Measurements from ENCODE around the gene GABBR2. TPM values are rescaled to one million over a fixed set of nuclear protein-coding genes. Genes with fewer than 3 reads are reported as not detected.

GABBR2 gene
- total and polyA plus RNA-seq, 2 of the 8 experiments (the other 6 are each of a cell fraction or from before 2014, with no cell fraction given): 0.50 to 1.2 TPM

GRCh38 chr9:98310752-98311392 is 397.9 kb downstream of the GABBR2 start:
- H2AFZ ChIP-seq (ENCODE audit: low read length): no peak overlapping the region
- no peak overlapping the region for H2BK12ac ChIP-seq (ENCODE audit: low read depth, low read length)
- H3K79me1 ChIP-seq (ENCODE audit: low read depth, low read length): no peaks in the 10 kb centered on the region
- H3K27me3 ChIP-seq (replicated peaks in 1 of 4; ENCODE audit: control insufficient read depth in 3 of 4, extremely low read depth in 1 of 4, insufficient read depth in 3 of 4, low read length in 3 of 4): peaks cover 0 to 2% (median 0%) of the 10 kb centered on the region in 4 experiments; a peak in 1 of 7 replicates
- ChIA-PET CTCF (ENCODE audit: partially characterized antibody) (interaction anchor here (0.6 kb wide), 1 partner anchor 25 kb away, joined by 3 read pairs; no protein-coding TSS in a partner anchor), POLR2A (ENCODE audit: partially characterized antibody) (no interaction called here)
- no peak overlapping the region for H3K4ac ChIP-seq (replicated peaks; ENCODE audit: insufficient read length, low read depth, low read length)
- H3K14ac ChIP-seq (ENCODE audit: insufficient read length): no peak overlapping the region
- peaks cover 0 to 9% (median 7%) of the 10 kb centered on the region in 4 experiments; a peak in 5 of 7 replicates for H3K4me1 ChIP-seq (replicated peaks in 1 of 4; ENCODE audit: control insufficient read depth in 3 of 4, insufficient read depth in 4 of 4, low read length in 3 of 4)
- no peak overlapping the region; the same call in 1 of the 2 replicates for H2BK20ac ChIP-seq (ENCODE audit: low read length)
- H2BK5ac ChIP-seq (ENCODE audit: low read depth, low read length): no peak overlapping the region
- no peak overlapping the region for H3K4me2 ChIP-seq (ENCODE audit: insufficient read depth in 1 of 2, low read depth in 2 of 2, low read length in 2 of 2)
- H4K5ac ChIP-seq (ENCODE audit: insufficient read length, low read depth, low read length): no peak overlapping the region
- H3K9ac ChIP-seq (replicated peaks in 1 of 4; ENCODE audit: extremely low read depth in 1 of 4, low read depth in 3 of 4, low read length in 3 of 4): no peak overlapping the region
- no peaks in the 10 kb centered on the region for H3K79me2 ChIP-seq (ENCODE audit: control insufficient read depth in 1 of 2, insufficient read depth in 2 of 2, low read length in 2 of 2)
- FAIRE-seq: no peak
- no peak overlapping the region for H2AK5ac ChIP-seq (ENCODE audit: low read depth, low read length)
- no peaks in the 10 kb centered on the region for H3K9me3 ChIP-seq (ENCODE audit: insufficient read depth in 2 of 2, low read depth in 1 of 2, low read length in 1 of 2)
- no peaks in the 10 kb centered on the region for H3K23me2 ChIP-seq (ENCODE audit: low read depth, low read length)
- H2BK15ac ChIP-seq (ENCODE audit: low read length): no peak overlapping the region; the same call in 1 of the 2 replicates
- no peak overlapping the region for H4K8ac ChIP-seq (ENCODE audit: extremely low read depth, insufficient read depth, low read length)
- WGBS, 2 experiments (ENCODE audit: extremely low coverage in 1 of 2, insufficient coverage in 1 of 2, insufficient read length in 1 of 2, insufficient replicate concordance in 2 of 2, low coverage in 1 of 2, low lambda C conversion rate in 2 of 2, missing lambda C conversion rate in 1 of 2): 91% methylated on average over 6 of the region's 6 CpGs; no CpG with 5 or more reads in 1 of the 2 experiments
- no peak overlapping the region for H4K91ac ChIP-seq (replicated peaks; ENCODE audit: insufficient read length, low read length)
- no peak overlapping the region for H3K27ac ChIP-seq (ENCODE audit: low read depth, low read length)
- H4K20me1 ChIP-seq (replicated peaks in 1 of 2; ENCODE audit: control insufficient read depth in 1 of 2, insufficient read depth in 2 of 2, low read length in 2 of 2): no peaks in the 10 kb centered on the region
- DNase-seq (ENCODE audit: low read depth in 1 of 2, low spot score in 2 of 2): no peak
- H3K36me3 ChIP-seq (ENCODE audit: control insufficient read depth in 2 of 4, insufficient read depth in 4 of 4, low read length in 3 of 4): no peaks in the 10 kb centered on the region; a peak in 1 of 8 replicates
- TF ChIP-seq SP2 (IDR thresholded peaks at IDR 0.05; ENCODE audit: low read length) (no peak), SP1 (IDR thresholded peaks at IDR 0.05; ENCODE audit: low read depth, low read length) (no peak)
- no peak overlapping the region for H3K23ac ChIP-seq (ENCODE audit: insufficient read length)
- no peak overlapping the region for H3K4me3 ChIP-seq (ENCODE audit: extremely low read depth in 1 of 4, insufficient read depth in 2 of 4, low read depth in 3 of 4, low read length in 4 of 4)
- no peak overlapping the region for H2BK120ac ChIP-seq (replicated peaks; ENCODE audit: low read depth, low read length)
- H3K18ac ChIP-seq (ENCODE audit: extremely low read depth, low read length): no peak overlapping the region
- no peak overlapping the region for H3K56ac ChIP-seq (replicated peaks; ENCODE audit: insufficient read length, low read depth, low read length)

Measured in H1 (cell line).